ENCODE results near the gene RAB33A.

- TF ChIP-seq CTCF (IDR thresholded peaks at IDR 0.05) (no peak), EP300 (IDR thresholded peaks at IDR 0.05) (no peak), POLR2A (IDR thresholded peaks at IDR 0.05) (no peak)
These were observed 12.4 kb downstream of the RAB33A start for GRCh38 chrX:130184168-130184567.
